Upper lobe of left lung (tissue), 6 donors: ENCODE measurements around the gene SETD2. TPM values are rescaled to one million over a fixed set of nuclear protein-coding genes. Genes with fewer than 3 reads are reported as not detected.

Experiments
- ATAC-seq, 2 donors: fragments of 200-7000 bp; cut with Tn5 transposase; one replicate each; pipeline ENCODE4 v1.9.1; 2022; ENCODE audit warnings: mild to moderate bottlenecking in 2 of 2, moderate library complexity in 2 of 2; ENCODE audit not compliant: low FRiP score in 2 of 2
- DNase-seq, 2 donors: peaks; one replicate each; pipeline ENCODE4 v3.0.0-alpha.2; 2019 to 2020
- H3K27ac ChIP-seq, 4 donors: fragments of 200-600 bp; sonication (generic); one replicate each; pipeline ENCODE4 v1.5.1; 2016 to 2019
- H3K27me3 ChIP-seq, 4 donors: fragments of 200-600 bp; sonication (generic); one replicate each; pipeline ENCODE4 v1.5.1; 2017 to 2019
- H3K36me3 ChIP-seq, 4 donors: fragments of 200-600 bp; sonication (generic); one replicate each; pipeline ENCODE4 v1.5.1; 2016 to 2019
- H3K4me1 ChIP-seq, 4 donors: fragments of 200-600 bp; sonication (generic); one replicate each; pipeline ENCODE4 v1.5.1; 2018 to 2019
- H3K4me3 ChIP-seq, 4 donors: fragments of 200-600 bp; sonication (generic); one replicate each; pipeline ENCODE4 v1.5.1; 2017 to 2019; ENCODE audit warnings: mild to moderate bottlenecking in 2 of 4, moderate library complexity in 1 of 4
- H3K9me3 ChIP-seq, 4 donors: fragments of 200-600 bp; sonication (generic); one replicate each; pipeline ENCODE4 v1.5.1; 2018 to 2019
- EP300 ChIP-seq, 4 donors: sonication (generic); formaldehyde crosslinking; IDR thresholded peaks; one replicate each; pipeline ENCODE4 v1.5.1; 2017; ENCODE audit warnings: antibody characterized with exemption in 4 of 4, control low read depth in 2 of 4
- POLR2A ChIP-seq, 4 donors: fragments of 450-650 bp; IDR thresholded peaks; one replicate each; pipeline ENCODE4 v1.5.1; 2016 to 2017; ENCODE audit warnings: antibody characterized with exemption in 4 of 4, mild to moderate bottlenecking in 2 of 4
- POLR2AphosphoS5 ChIP-seq, 2 donors: sonication (generic); formaldehyde crosslinking; IDR thresholded peaks; one replicate each; pipeline ENCODE4 v1.5.1; 2017; ENCODE audit warnings: antibody characterized with exemption in 2 of 2
- WGBS, 2 donors: methylation state at CpG; one replicate each; pipeline ENCODE4 v1.1.5; 2017 to 2018; 5-methylcytosine and 5-hydroxymethylcytosine counted together
- total RNA-seq, 6 donors: library from RNA; depleted of rRNA in 4 of 6; stranded (reverse); fragments of >200 nt in 4 of 6; gene quantifications; one replicate each; pipeline versions ENCODE4 v1.1.0 to v1.2.1, GENCODE V29; 2016 to 2021
- TF ChIP-seq, protein P1 (sequence below), 6 experiments: fragments of 450-650 bp in 4 of 6; fragments of 200-600 bp in 2 of 6; sonication (generic) in 2 of 6; IDR thresholded peaks; one replicate each; pipeline ENCODE4 v1.5.1; 2016 to 2019; ENCODE audit warnings: antibody characterized with exemption in 6 of 6
- donor health status: DM: no; HTN: no; CAD: no; lungs with moderate emphysema.
- donor health status: DM: no; HTN: yes; CAD: no; lungs with severe emphysema.

SETD2 gene
- total RNA-seq, 6 donors from 2014 or later = 33.8 to 111 (median 53.5) TPM

DNA sequence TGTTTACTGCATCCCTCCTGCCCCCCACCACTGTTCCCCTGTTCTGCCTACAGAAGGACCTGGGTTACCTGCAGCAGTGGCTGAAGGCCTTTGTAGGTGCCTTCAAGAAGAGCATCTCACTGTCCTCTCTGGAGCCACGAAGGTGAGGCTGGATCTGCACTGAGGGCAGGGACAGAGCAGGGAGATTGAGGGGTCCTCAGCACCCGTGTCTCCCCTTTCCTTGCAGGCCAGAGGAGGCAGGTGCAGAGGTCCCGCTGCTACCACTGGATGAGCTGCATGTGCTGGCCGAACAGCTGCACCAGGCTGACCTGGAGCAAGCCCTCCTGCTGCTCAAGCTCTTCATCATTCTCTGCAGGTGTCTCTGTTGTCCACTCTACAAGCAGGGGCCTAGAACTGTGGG lies 175.3 kb downstream of the SETD2 start:
- ATAC-seq (no peak), DNase-seq (no peak)
- peak overlapping the region; percentile 77 to 89 (median 87) for H3K27ac ChIP-seq
- TF ChIP-seq POLR2AphosphoS5 (IDR thresholded peaks at IDR 0.05) = no peak
- WGBS, 2 donors = 91 to 100% methylated on average over 1 to 4 of the region's 4 CpGs
- H3K36me3 ChIP-seq = peaks cover 0 to 47% (median 26%) of the 10 kb centered on the region in 4 donors
- H3K4me1 ChIP-seq = peaks cover 46 to 61% (median 54%) of the 10 kb centered on the region in 4 donors
- no peaks in the 10 kb centered on the region for H3K27me3 ChIP-seq
- peak overlapping the region in 3 of 4 donors; percentile 26 to 34 (median 31) for H3K4me3 ChIP-seq
- H3K9me3 ChIP-seq = no peaks in the 10 kb centered on the region

- Histone ChIP-seq H3K9me3 (no peaks in the 10 kb centered on the region), H3K4me1 (peaks cover 46 to 63% (median 56%) of the 10 kb centered on the region in 4 donors), H3K27me3 (no peaks in the 10 kb centered on the region), H3K27ac (peak overlapping the region; percentile 77 to 89 (median 87)), H3K4me3 (peak overlapping the region in 3 of 4 donors; percentile 26 to 34 (median 31)), H3K36me3 (peaks cover 0 to 40% (median 22%) of the 10 kb centered on the region in 4 donors)
- peak; percentile 90 for DNase-seq
- TF ChIP-seq, protein P1, sequence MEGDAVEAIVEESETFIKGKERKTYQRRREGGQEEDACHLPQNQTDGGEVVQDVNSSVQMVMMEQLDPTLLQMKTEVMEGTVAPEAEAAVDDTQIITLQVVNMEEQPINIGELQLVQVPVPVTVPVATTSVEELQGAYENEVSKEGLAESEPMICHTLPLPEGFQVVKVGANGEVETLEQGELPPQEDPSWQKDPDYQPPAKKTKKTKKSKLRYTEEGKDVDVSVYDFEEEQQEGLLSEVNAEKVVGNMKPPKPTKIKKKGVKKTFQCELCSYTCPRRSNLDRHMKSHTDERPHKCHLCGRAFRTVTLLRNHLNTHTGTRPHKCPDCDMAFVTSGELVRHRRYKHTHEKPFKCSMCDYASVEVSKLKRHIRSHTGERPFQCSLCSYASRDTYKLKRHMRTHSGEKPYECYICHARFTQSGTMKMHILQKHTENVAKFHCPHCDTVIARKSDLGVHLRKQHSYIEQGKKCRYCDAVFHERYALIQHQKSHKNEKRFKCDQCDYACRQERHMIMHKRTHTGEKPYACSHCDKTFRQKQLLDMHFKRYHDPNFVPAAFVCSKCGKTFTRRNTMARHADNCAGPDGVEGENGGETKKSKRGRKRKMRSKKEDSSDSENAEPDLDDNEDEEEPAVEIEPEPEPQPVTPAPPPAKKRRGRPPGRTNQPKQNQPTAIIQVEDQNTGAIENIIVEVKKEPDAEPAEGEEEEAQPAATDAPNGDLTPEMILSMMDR (IDR thresholded peaks at IDR 0.05) = no peak
- TF ChIP-seq POLR2AphosphoS5 (IDR thresholded peaks at IDR 0.05) = peak; percentile 87 to 92
- peak in 2 of 4 donors; percentile 74 to 91 for TF ChIP-seq EP300 (IDR thresholded peaks at IDR 0.05)
- no peak for TF ChIP-seq POLR2A (IDR thresholded peaks at IDR 0.05)
- peak; percentile 68 to 87 for ATAC-seq
- 27% methylated on average over 4 to 16 of the region's 16 CpGs for WGBS, 2 donors
Observed at GRCh38 chr3:46987743-46988401, 176.0 kb downstream of the SETD2 start.

DNA sequence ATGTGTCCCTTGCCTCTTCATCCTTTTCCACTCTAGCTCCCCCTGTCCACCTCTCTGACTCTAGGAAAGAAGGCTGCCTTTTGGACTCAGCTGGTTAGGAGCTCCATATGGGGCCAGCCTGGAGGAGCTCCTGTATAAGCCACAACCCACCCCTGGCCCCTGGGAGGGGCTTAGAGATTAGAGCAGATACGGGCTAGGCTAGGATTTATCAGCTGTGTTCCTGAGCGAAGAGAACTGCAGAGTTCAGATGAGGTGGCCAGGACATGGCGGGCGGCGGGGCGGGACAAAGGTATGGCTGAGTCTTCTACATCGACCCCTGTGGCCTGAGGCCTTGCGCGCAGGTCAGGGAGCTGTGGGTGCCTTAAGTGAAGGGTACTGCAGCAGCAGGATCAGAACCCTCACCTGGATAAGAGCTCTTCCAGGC lies 176.6 kb downstream of the SETD2 start:
- ATAC-seq (no peak), DNase-seq (no peak)

DNA sequence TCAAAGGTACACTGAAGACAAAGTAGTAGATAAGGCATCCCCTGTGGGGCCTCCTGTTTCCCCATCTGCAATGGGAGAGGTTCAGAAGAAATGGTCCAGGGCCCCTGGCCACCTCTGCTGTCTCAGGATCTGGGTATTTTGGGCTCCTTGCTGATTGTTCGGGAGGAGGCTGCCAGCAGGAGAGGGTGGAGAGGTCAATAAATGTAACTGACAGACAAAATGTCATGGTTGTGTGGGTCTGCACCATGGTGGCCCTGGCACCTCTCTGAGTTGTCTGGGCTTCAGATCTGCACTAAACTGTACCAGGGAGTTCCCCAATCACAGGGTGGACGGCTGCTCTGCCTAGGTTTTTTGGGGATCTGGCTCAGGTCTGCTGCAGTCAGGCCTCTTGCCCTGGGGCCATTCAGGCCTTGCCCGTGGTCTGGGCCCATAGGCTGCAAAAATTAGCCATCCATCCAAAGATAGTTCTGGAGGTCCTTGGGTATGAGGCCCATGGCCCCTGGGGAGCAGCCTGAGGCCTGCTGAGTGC lies 177.1 kb downstream of the SETD2 start:
- peaks cover 57 to 73% (median 66%) of the 10 kb centered on the region in 4 donors for H3K4me1 ChIP-seq
- TF ChIP-seq, protein P1 (IDR thresholded peaks at IDR 0.05) = no peak
- TF ChIP-seq POLR2AphosphoS5 (IDR thresholded peaks at IDR 0.05) (no peak), POLR2A (IDR thresholded peaks at IDR 0.05) (no peak), EP300 (IDR thresholded peaks at IDR 0.05) (no peak)
- DNase-seq = no peak
- H3K36me3 ChIP-seq = peaks cover 0 to 30% (median 16%) of the 10 kb centered on the region in 4 donors
- WGBS, 2 donors = 59 to 79% methylated on average over 2 to 3 of the region's 3 CpGs
- no peak for ATAC-seq
- no peaks in the 10 kb centered on the region for H3K27me3 ChIP-seq
- H3K27ac ChIP-seq = peak overlapping the region; percentile 77 to 89 (median 87)
- peak overlapping the region in 1 of 4 donors; percentile 31 for H3K4me3 ChIP-seq
- H3K9me3 ChIP-seq = no peaks in the 10 kb centered on the region

More for the DNA sequence above, 176.6 kb downstream of the SETD2 start:
- WGBS, 2 donors = 65% methylated on average over 9 of the region's 9 CpGs; no CpG with 5 or more reads in 1 of the 2 donors
- peak overlapping the region; percentile 77 to 89 (median 87) for H3K27ac ChIP-seq
- TF ChIP-seq EP300 (IDR thresholded peaks at IDR 0.05) = no peak
- TF ChIP-seq POLR2AphosphoS5 (IDR thresholded peaks at IDR 0.05) = no peak
- TF ChIP-seq, protein P1 (IDR thresholded peaks at IDR 0.05) = no peak
- TF ChIP-seq POLR2A (IDR thresholded peaks at IDR 0.05) = no peak
- H3K36me3 ChIP-seq = peaks cover 0 to 34% (median 19%) of the 10 kb centered on the region in 4 donors
- H3K27me3 ChIP-seq = no peaks in the 10 kb centered on the region
- peaks cover 52 to 68% (median 61%) of the 10 kb centered on the region in 4 donors for H3K4me1 ChIP-seq
- H3K9me3 ChIP-seq = no peaks in the 10 kb centered on the region
- peak overlapping the region in 3 of 4 donors; percentile 26 to 34 (median 31) for H3K4me3 ChIP-seq

DNA sequence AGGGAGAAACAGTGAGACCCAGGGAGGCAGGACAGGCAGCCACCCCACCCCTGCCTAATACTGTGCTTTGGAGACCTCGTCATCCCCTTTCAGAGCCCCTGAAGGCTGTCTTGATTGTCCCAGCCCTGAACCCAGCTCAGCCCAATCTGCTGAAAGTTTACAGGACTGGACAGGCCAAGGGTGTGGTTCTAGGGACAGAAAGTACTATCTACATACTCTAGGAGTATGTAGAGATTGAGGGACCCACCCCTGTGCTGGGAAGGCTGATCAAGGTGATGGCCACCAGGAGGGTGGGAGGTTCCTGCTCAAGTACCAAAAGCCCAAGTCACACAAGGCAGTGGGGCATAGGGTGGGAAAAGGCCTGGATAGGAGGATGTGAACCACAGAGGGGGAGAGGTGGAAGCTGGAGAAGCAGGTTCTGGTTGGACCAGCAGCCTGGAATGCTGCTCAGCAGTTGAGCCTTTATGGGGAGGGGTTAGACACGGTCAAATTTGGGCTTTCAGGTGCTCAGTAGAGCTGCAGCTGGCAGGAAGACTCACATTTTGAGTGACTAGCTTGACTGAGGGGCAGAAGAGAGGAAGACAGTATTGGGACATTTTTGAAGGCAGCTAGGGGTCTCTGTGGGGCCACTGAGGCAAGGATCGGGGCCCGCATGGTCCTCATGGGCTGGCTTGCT lies 177.7 kb downstream of the SETD2 start:
- H3K27me3 ChIP-seq = no peaks in the 10 kb centered on the region
- ATAC-seq (no peak), DNase-seq (no peak)
- TF ChIP-seq POLR2AphosphoS5 (IDR thresholded peaks at IDR 0.05) = peak in 1 of 2 donors; percentile 26
- TF ChIP-seq, protein P1 (IDR thresholded peaks at IDR 0.05) = no peak
- TF ChIP-seq POLR2A (IDR thresholded peaks at IDR 0.05) = no peak
- TF ChIP-seq EP300 (IDR thresholded peaks at IDR 0.05) = peak in 1 of 4 donors; percentile 55
- H3K27ac ChIP-seq = peak overlapping the region; percentile 77 to 89 (median 87)
- no peak overlapping the region for H3K4me3 ChIP-seq
- 81 to 87% methylated on average over 3 to 4 of the region's 4 CpGs for WGBS, 2 donors
- peaks cover 62 to 80% (median 70%) of the 10 kb centered on the region in 4 donors for H3K4me1 ChIP-seq
- H3K9me3 ChIP-seq = no peaks in the 10 kb centered on the region
- H3K36me3 ChIP-seq = peaks cover 0 to 23% (median 10%) of the 10 kb centered on the region in 4 donors
